Measurements from ENCODE around the gene ABHD12.

ABHD12 gene

DNA sequence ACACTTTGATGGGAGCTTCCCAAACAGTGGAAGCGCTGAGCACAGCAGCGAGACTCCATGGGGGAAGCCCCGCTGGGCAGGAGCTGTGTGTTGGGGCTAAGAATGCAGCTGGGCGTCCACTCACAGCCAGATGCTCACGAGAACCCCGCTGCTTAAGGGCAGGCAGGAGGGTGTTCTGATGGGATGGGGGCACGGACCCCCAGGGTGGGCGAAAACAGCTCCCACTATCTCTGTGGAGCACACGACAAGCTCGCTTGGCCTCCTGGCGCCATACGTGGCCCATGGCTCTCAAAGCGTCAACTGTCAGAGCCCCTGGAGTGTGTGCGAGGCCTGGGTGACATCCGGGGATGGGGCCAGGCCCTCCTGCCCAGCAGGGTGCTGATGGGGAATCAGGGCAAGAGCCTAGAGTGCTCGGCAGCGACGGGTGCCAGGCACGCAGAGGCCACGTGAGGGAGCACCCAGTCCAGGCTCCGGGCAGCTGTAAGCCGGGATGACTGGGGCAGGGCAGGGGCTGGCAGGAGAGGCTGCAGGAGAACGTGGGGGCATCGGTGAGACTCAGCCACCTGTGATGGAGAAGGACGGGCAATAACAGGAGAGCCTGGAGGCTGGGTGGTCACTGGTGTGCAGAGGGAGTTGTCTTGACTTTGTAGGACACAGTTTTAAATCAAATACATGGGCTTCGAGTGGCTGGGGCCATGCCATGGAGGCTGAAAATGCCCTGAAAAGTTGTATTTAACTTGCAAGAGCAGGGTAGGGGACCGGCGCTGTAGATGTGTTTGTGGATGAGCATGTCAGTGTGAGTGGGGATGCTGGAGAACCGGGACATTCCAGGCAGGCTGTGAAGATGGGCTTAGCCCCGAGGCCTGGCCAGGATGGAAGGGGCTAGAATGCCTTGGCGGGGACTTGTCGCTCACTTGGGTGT, 115.5 kb downstream of the ABHD12 start:
- no peak for DNase-seq

DNA sequence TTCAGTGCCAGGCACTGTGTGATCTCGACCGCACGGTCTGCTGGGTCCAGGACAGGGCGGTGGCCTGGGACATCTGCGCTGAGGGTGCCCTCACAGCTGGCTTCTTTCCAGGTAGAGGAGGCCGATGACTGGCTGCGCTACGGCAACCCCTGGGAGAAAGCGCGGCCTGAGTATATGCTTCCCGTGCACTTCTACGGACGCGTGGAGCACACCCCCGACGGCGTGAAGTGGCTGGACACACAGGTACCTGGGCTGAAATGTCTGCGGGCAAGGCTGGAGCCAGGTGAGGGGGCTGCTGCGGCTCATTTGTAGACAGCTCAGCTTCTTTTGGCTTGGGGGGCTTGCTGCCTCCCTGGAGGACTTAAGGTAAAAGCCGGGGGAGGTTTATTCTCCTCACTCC, 116.2 kb downstream of the ABHD12 start:
- no peak for DNase-seq

GRCh38 chr20:25273541-25274358, 116.9 kb downstream of the ABHD12 start:
- DNase-seq, result no peak

- DNase-seq, result no peak
These were observed 117.6 kb downstream of the ABHD12 start for GRCh38 chr20:25273046-25273445.

GRCh38 chr20:25272223-25273000, 118.2 kb downstream of the ABHD12 start:
- DNase-seq, result no peak

DNA sequence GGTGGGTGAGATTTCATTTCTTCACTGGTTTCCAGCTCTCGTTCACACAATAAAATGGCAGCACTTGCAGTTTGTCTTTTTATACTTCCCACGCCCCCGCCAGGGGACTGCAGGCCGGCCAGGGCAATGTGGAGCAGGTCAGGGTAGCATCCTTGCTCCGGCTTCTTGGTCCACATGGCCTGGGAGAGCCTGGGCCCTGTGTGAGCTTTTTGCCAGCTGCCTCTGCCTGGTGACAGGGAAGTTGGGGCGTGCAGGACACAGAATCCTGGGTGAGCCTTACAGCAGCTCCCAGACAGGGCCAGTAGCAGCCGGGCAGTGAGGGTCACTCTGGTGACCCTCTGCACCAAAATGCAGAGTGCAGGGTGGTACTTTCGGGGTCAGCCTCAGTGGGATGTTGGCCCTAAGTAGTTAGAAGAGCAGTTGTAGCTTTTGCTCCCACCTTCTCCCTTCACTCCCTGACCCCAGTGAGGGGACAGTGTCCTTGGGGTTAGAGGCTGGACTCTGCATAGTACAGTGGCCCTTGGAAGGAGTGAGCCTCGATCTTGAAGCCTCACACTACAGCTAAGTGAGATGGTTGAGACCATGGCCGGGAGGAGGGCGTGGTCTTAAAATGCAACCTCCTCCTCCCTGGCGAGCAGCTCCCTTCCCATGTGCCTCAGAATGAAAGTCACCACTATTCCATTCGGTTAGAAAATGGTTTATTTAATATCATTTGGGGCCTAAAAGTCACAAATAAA, 119.0 kb downstream of the ABHD12 start:
- no peak for DNase-seq

DNA sequence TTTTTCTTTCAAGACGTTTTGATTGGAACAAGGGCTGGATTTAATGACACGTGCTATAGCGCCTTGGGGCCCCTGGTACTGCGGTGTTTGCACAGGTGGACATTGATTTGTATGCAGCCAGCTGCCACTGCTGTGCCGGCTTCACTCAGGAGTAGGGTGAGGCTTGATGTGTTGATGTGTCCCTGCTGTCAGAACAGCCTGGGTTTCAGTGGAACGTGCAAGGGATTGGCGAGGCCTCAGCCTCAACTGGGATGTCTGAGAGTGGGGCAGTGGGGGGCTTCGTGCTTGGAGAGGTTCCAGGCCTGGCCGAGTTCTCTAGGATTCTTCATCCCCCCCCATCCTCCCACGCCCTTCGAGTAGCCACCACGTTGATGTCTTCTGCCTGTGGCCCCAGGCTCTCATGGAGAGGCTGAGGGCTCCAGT, 119.8 kb downstream of the ABHD12 start:
- no peak for DNase-seq

DNA sequence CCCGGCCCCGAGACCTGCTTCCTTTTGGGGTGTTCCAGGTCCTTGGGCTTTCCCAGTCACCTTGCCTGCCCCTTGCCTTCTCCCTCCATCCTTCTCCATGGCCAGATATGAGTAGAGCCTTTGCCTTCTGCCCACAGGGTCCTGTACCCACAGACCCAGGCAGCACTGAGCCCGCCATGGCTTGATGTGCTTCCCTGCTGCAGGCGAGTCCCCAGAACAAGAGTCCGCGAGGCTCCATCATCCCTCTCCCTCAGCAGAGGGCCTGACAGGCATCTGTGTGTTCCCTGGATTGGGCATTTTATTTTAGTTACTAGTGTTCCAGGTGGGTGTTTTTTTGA, 120.8 kb downstream of the ABHD12 start:
- no peak for DNase-seq

DNA sequence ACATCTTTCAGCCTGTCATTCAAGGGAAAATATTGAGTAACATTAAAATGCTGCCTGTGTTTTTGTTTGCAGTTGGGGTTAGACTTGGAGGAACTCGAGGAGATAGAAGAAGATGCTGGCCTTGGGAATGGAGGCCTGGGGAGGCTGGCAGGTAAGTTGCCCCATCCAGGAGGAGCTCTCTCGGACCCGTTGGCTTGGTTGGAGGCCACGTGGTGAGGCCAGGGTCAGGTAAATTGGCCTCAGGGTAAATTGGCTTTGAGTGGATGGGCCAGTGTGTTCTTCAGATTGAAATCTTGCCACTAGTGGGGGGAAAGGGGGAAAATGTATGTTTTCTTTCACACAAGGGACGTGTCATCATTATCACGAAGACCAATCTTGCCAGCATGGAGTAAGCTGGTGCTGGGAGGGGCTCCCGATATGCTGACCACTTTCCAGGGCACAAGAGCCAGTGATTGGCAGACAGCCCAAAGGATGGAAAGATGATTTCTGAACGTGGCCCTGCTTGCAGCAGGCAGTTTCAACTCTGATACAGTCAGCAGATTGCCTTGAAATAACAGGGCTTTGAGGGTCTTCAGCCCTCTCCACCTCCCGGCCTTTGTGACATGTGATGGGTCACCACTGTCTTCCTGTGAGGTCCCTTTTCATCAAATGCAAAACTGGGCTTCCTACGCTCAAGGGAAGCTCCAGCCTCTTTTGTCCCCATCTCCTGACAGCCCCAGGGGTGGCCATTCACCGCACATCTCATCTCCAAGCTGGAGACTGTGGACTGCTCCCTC, 121.4 kb downstream of the ABHD12 start:
- DNase-seq, result no peak

- peak in 1 of 4 experiments; percentile 17 for DNase-seq
These were observed 129.7 kb downstream of the ABHD12 start for GRCh38 chr20:25260770-25261437.

DNA sequence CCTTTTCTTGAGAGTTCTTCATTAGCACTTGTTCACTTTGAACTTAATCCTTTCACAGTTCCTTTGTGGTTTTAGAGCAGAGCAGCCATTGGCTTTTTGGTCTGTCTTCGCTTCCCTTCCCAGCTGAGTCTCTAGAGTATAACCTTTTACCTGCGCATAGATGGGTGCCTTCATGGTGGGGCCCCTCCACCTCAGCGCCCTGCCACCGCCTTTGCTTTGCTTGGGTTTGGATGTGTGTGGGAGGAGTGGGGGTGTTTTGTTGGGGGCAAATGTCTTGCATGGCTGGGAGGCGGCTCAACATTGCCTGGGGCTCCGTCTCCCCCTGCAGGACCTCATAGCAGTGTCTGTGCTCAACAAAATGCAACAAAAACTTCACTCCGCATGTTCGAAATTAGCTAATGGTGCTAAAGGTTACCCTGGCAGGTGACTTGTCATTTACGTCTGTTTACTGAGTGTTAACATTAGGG, 130.8 kb downstream of the ABHD12 start:
- DNase-seq, result no peak

- DNase-seq, result no peak
These were observed 131.3 kb downstream of the ABHD12 start for GRCh38 chr20:25259358-25259757.

DNA sequence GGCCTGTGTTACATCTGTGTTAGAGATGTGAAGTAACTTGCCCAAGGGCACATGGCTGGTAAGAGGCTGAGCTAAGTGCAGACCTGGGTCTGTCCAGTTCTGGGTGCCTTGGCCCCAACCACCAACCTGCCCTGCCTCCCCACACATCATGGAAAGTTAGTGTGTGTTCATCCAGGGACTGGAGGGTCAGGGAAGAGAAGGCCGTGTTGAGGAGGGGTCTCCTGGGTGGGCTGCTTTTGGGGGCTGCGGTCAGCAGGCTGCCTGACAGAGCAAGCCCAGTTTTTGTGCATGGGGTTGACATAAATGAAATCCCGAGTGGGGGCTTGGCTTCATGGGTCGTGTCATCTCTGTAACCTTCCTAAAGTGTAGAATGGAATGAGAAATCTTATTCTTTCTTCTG, 131.8 kb downstream of the ABHD12 start:
- no peak for DNase-seq

DNA sequence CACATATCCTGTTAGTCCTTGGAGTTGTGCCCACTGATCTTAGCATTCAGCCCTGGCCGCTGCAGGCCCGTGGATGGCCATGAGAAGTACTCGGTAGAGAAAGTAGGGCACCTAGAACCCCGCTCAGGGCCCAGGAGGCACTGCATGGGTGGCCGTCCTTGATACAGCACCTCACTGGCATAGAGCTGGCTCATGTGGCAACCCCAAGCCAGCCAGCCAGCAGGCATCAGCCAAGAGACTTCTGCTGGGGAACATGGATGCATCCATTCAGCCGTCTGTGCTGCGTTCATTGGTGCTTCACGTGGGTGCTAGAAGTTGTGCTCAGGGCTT, 132.2 kb downstream of the ABHD12 start:
- no peak for DNase-seq

- no peak for DNase-seq
These were observed 132.7 kb downstream of the ABHD12 start for GRCh38 chr20:25257756-25258475.

- no peak for DNase-seq
These were observed 133.5 kb downstream of the ABHD12 start for GRCh38 chr20:25257130-25257529.

- no peak for DNase-seq
These were observed 134.3 kb downstream of the ABHD12 start for GRCh38 chr20:25256226-25256859.

GRCh38 chr20:25254986-25255680, 135.5 kb downstream of the ABHD12 start:
- DNase-seq, result no peak

- no peak for DNase-seq
These were observed 136.1 kb downstream of the ABHD12 start for GRCh38 chr20:25254571-25254970.
